Fibroblast of lung (primary cell): Measurements from ENCODE around the gene WHRN. TPM values are rescaled to one million over a fixed set of nuclear protein-coding genes. Genes with fewer than 3 reads are reported as not detected.
A peak's percentile ranks its signal among the peaks of the same experiment; 100 is the strongest.

Experiments
- DNase-seq, 2 donors: peaks; one replicate each; pipeline versions ENCODE4 v3.0.0 to v3.0.0-alpha.2; 2010; ENCODE audit warnings: low read depth in 2 of 2
- H2AFZ ChIP-seq: 2 replicates; pipeline ENCODE4 v1.5.1; 2012; ENCODE audit warnings: low read length, control low read depth, inconsistent platforms
- H3K27ac ChIP-seq: 2 replicates; pipeline ENCODE4 v1.5.1; 2011; ENCODE audit warnings: low read length, control low read depth; ENCODE audit not compliant: insufficient read depth
- H3K27me3 ChIP-seq: 2 replicates; pipeline ENCODE4 v1.5.1; 2011; ENCODE audit warnings: mild to moderate bottlenecking, low read length; ENCODE audit not compliant: control insufficient read depth, insufficient read depth
- H3K36me3 ChIP-seq: 2 replicates; pipeline ENCODE4 v1.5.1; 2011; ENCODE audit warnings: low read length; ENCODE audit not compliant: control insufficient read depth, insufficient read depth
- H3K4me1 ChIP-seq: 2 replicates; pipeline ENCODE4 v1.5.1; 2011; ENCODE audit warnings: low read length; ENCODE audit not compliant: control insufficient read depth, insufficient read depth; ENCODE audit errors: extremely low read depth
- H3K4me2 ChIP-seq: 2 replicates; pipeline ENCODE4 v1.5.1; 2011; ENCODE audit warnings: low read length, control low read depth; ENCODE audit not compliant: insufficient read depth; ENCODE audit errors: extremely low read depth
- H3K4me3 ChIP-seq, 4 experiments: fragments of 200-600 bp in 1 of 4; sonication (generic) in 1 of 4; replicated peaks in 1 of 4; 2 replicates each; pipeline ENCODE4 v1.5.1; 2011 to 2016; ENCODE audit warnings: low read length in 4 of 4, low read depth in 3 of 4, mild to moderate bottlenecking in 3 of 4, control low read depth in 2 of 4, inconsistent platforms in 1 of 4, mixed read lengths in 1 of 4; ENCODE audit not compliant: insufficient read depth in 1 of 4; ENCODE audit errors: control extremely low read depth in 1 of 4
- H3K79me2 ChIP-seq: 2 replicates; pipeline ENCODE4 v1.5.1; 2012; ENCODE audit warnings: mild to moderate bottlenecking, low read length, inconsistent platforms; ENCODE audit not compliant: control insufficient read depth, insufficient read depth
- H3K9ac ChIP-seq: 2 replicates; pipeline ENCODE4 v1.5.1; 2011; ENCODE audit warnings: mild to moderate bottlenecking, low read length, control low read depth; ENCODE audit not compliant: insufficient read depth
- H3K9me3 ChIP-seq: 2 replicates; pipeline ENCODE4 v1.5.1; 2012; ENCODE audit warnings: low read depth, low read length; ENCODE audit not compliant: control insufficient read depth, insufficient read depth
- H4K20me1 ChIP-seq: 2 replicates; pipeline ENCODE4 v1.5.1; 2011; ENCODE audit warnings: low read length; ENCODE audit not compliant: control insufficient read depth, insufficient read depth; ENCODE audit errors: extremely low read depth
- CTCF ChIP-seq, 2 donors: IDR thresholded peaks in 1 of 2; conservative IDR thresholded peaks in 1 of 2; 1 replicate in 1 of 2; 2 replicates in 1 of 2; pipeline ENCODE4 v1.5.1; 2011 to 2012; ENCODE audit warnings: low read length in 2 of 2, control low read depth in 1 of 2, inconsistent platforms in 1 of 2, low read depth in 1 of 2, mild to moderate bottlenecking in 1 of 2
- EZH2 ChIP-seq: IDR thresholded peaks from 2 replicates; pipeline ENCODE4 v1.5.1; 2012; ENCODE audit warnings: low read length, control low read depth, mild to moderate bottlenecking; ENCODE audit errors: missing control alignments
- polyA plus RNA-seq, 2 donors: library from polyadenylated mRNA; depleted of rRNA in 1 of 2; stranded (reverse) in 1 of 2; unstranded in 1 of 2; fragments of >200 nt; gene quantifications; 2 replicates each; pipeline ENCODE4 v1.2.1, GENCODE V29; 2011 to 2012; ENCODE audit warnings: missing spikeins in 1 of 2
- total RNA-seq: library from RNA; depleted of rRNA; stranded (reverse); fragments of >200 nt; gene quantifications from 2 replicates; pipeline ENCODE4 v1.2.1, GENCODE V29; 2014

WHRN gene
- total and polyA plus RNA-seq, 2 donors (not counting 1 experiment from before 2014, with no cell fraction given), result 0.16 to 1.8 TPM

DNA sequence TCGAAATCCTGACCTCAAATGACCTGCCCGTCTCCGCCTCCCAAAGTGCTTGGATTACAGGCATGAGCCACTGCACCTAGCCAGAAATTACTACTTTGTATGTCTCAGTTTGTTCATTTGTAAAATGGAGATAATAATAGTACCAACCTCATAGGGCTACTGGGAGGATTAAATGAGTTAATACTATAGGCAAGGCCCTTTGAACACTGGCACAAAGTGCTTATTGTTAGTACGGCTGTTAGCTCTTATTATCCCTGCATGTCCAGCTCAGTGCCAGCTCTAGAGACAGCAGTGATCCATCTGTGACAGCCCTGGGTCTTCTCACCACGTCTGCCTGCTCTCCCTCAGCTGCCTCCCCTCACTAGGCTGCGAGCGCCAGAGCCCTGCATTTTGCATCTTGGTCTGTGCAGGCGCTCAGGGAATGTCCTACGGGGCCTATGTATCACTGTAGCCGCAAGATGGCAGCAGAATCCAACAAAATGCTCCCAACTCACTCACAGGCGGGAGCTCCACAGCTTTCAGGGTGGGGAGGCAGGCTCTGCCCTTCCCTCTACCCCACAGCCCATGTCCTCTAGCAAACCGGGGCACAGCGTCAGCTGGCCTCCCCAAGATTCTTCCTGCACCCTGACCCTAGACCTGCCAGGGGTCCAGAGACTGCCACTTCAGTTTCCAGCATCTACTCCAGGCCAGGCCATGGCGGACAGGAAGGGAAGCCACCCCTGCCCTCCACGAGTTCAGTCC, 99.8 kb downstream of the WHRN start:
- Histone ChIP-seq H3K79me2 (no peaks in the 10 kb centered on the region), H4K20me1 (no peaks in the 10 kb centered on the region), H3K9ac (no peak overlapping the region), H3K4me2 (no peak overlapping the region), H3K36me3 (no peaks in the 10 kb centered on the region), H3K4me3 (no peak overlapping the region), H3K27me3 (peaks cover 3% of the 10 kb centered on the region), H3K4me1 (no peaks in the 10 kb centered on the region), H3K9me3 (no peaks in the 10 kb centered on the region), H3K27ac (no peak overlapping the region), H2AFZ (no peak overlapping the region)
- peak; percentile 61 to 81 for DNase-seq
- peak; percentile 79 to 84 for TF ChIP-seq CTCF (conservative IDR thresholded peaks at IDR 0.05 in 1 of 2, IDR thresholded peaks at IDR 0.05 in 1 of 2; ENCODE audit: low read depth in 1 of 2, low read length in 2 of 2)
- no peak for TF ChIP-seq EZH2

- TF ChIP-seq EZH2, result no peak
- no peak for TF ChIP-seq CTCF (conservative IDR thresholded peaks at IDR 0.05 in 1 of 2, IDR thresholded peaks at IDR 0.05 in 1 of 2; ENCODE audit: low read depth in 1 of 2, low read length in 2 of 2)
- no peaks in the 10 kb centered on the region for H4K20me1 ChIP-seq
- no peaks in the 10 kb centered on the region for H3K9me3 ChIP-seq
- H2AFZ ChIP-seq, result no peak overlapping the region
- H3K36me3 ChIP-seq, result no peaks in the 10 kb centered on the region
- DNase-seq, result no peak
- no peak overlapping the region for H3K4me2 ChIP-seq
- H3K79me2 ChIP-seq, result no peaks in the 10 kb centered on the region
- no peaks in the 10 kb centered on the region for H3K4me1 ChIP-seq
- H3K27ac ChIP-seq, result no peak overlapping the region
- H3K4me3 ChIP-seq, result no peak overlapping the region
- no peak overlapping the region for H3K9ac ChIP-seq
- peaks cover 3% of the 10 kb centered on the region for H3K27me3 ChIP-seq
These were observed 100.7 kb downstream of the WHRN start for GRCh38 chr9:114404531-114404930.

- TF ChIP-seq CTCF (conservative IDR thresholded peaks at IDR 0.05 in 1 of 2, IDR thresholded peaks at IDR 0.05 in 1 of 2; ENCODE audit: low read depth in 1 of 2, low read length in 2 of 2), result no peak
These were observed 102.0 kb downstream of the WHRN start for GRCh38 chr9:114403153-114403756.

More at GRCh38 chr9:114403153-114403756, 102.0 kb downstream of the WHRN start:
- H3K9me3 ChIP-seq, result no peaks in the 10 kb centered on the region
- no peak overlapping the region for H3K4me3 ChIP-seq
- no peak overlapping the region for H3K27ac ChIP-seq
- H3K9ac ChIP-seq, result no peak overlapping the region
- H4K20me1 ChIP-seq, result no peaks in the 10 kb centered on the region
- no peaks in the 10 kb centered on the region for H3K4me1 ChIP-seq
- H2AFZ ChIP-seq, result no peak overlapping the region
- H3K79me2 ChIP-seq, result no peaks in the 10 kb centered on the region
- no peak overlapping the region for H3K4me2 ChIP-seq
- H3K36me3 ChIP-seq, result no peaks in the 10 kb centered on the region
- DNase-seq, result no peak
- H3K27me3 ChIP-seq, result peaks cover 3% of the 10 kb centered on the region
